AG04449 (cell line): ENCODE data around the gene TPD52L2.
"Not testable (repeated sequence)": the region's sequence is repeated elsewhere in the genome, so short reads cannot be mapped to it uniquely, and the experiment has no call there.

ENCODE experiments used
- CTCF ChIA-PET: fragments of 350-600 bp; formaldehyde crosslinking; extraction: SDS; loops from one replicate; lab custom pipeline; 2021; ENCODE audit warnings: antibody characterized with exemption; lab: Yijun Ruan, JAX
- POLR2A ChIA-PET: fragments of 400-600, 350-600 bp; formaldehyde crosslinking; extraction: SDS; loops from one replicate; lab custom pipeline; 2020; ENCODE audit warnings: antibody characterized with exemption, inconsistent platforms; lab: Yijun Ruan, JAX
- DNase-seq: peaks from one replicate; pipeline ENCODE4 v3.0.0-alpha.2; 2010; ENCODE audit warnings: low read depth, low spot score
- H3K4me3 ChIP-seq: 2 replicates; pipeline ENCODE4 v1.5.1; 2011; ENCODE audit warnings: low read depth, mild to moderate bottlenecking, control low read depth, low read length
- CTCF ChIP-seq: IDR thresholded peaks from one replicate; pipeline ENCODE4 v1.5.1; 2011; ENCODE audit warnings: mild to moderate bottlenecking, moderate library complexity, low read length, control low read depth, inconsistent platforms; ENCODE audit not compliant: insufficient read depth; ENCODE audit errors: missing control alignments

Gene TPD52L2

GRCh38 chr20:63919130-63919529, 54.1 kb downstream of the TPD52L2 start:
- POLR2A ChIA-PET: no interaction called here

GRCh38 chr20:63920226-63920625, 55.2 kb downstream of the TPD52L2 start:
- ChIA-PET CTCF (interaction anchor here (0.7 to 1.7 kb wide), 2 partner anchors 11 to 60 kb away, joined by 3 read pairs; no protein-coding TSS in a partner anchor), POLR2A (no interaction called here)
- no peak for TF ChIP-seq CTCF
- H3K4me3 ChIP-seq: no peak overlapping the region
- DNase-seq: no peak

More at GRCh38 chr20:63919130-63919529, 54.1 kb downstream of the TPD52L2 start:
- CTCF ChIA-PET: interaction anchor here (0.9 to 1.7 kb wide), 2 partner anchors 10 to 381 kb away, joined by 3 to 9 read pairs; no protein-coding TSS in a partner anchor
- DNase-seq: no peak
- no peak for TF ChIP-seq CTCF
- no peak overlapping the region for H3K4me3 ChIP-seq

GRCh38 chr20:63923651-63924050, 58.6 kb downstream of the TPD52L2 start:
- CTCF ChIA-PET: interaction anchor here (0.6 to 1.6 kb wide), 4 partner anchors 10 to 385 kb away, joined by 3 to 5 read pairs (median 4); no protein-coding TSS in a partner anchor
- POLR2A ChIA-PET: no interaction called here
- no peak for TF ChIP-seq CTCF
- H3K4me3 ChIP-seq: no peak overlapping the region
- DNase-seq: no peak

GRCh38 chr20:63924241-63924640, 59.2 kb downstream of the TPD52L2 start:
- TF ChIP-seq CTCF: no peak
- CTCF ChIA-PET: no interaction called here
- POLR2A ChIA-PET: no interaction called here
- no peak for DNase-seq
- no peak overlapping the region for H3K4me3 ChIP-seq

GRCh38 chr20:63926298-63926697, 61.2 kb downstream of the TPD52L2 start:
- H3K4me3 ChIP-seq: no peak overlapping the region
- TF ChIP-seq CTCF: no peak
- POLR2A ChIA-PET: no interaction called here
- DNase-seq: no peak
- CTCF ChIA-PET: interaction anchor here (1.3 to 2.0 kb wide), 3 partner anchors 14 to 17 kb away, joined by 3 to 7 read pairs (median 3); no protein-coding TSS in a partner anchor

GRCh38 chr20:63929071-63929470, 64.0 kb downstream of the TPD52L2 start:
- H3K4me3 ChIP-seq: no peak overlapping the region
- ChIA-PET CTCF (no interaction called here), POLR2A (no interaction called here)
- no peak for DNase-seq
- TF ChIP-seq CTCF: no peak

GRCh38 chr20:63929473-63929883, 64.4 kb downstream of the TPD52L2 start:
- CTCF ChIA-PET, DNase-seq, H3K4me3 ChIP-seq, POLR2A ChIA-PET: not testable (repeated sequence)
